HepG2 (cell line): Measurements from ENCODE around the gene ARL4D. TPM values are rescaled to one million over a fixed set of nuclear protein-coding genes. Genes with fewer than 3 reads are reported as not detected.

Source experiments
- ATM ChIP-seq: fragments of 450-650 bp; IDR thresholded peaks from 2 replicates; pipeline ENCODE4 v1.7.1; 2017; ENCODE audit warnings: mild to moderate bottlenecking, borderline replicate concordance
- IKZF4 ChIP-seq: sonication (generic); formaldehyde crosslinking; IDR thresholded peaks from 2 replicates; pipeline ENCODE4 v1.5.1; 2020; ENCODE audit warnings: borderline replicate concordance, mild to moderate bottlenecking, low read depth, missing genetic modification reagents; ENCODE audit errors: not compliant biosample characterization
- KAT7 ChIP-seq: IDR thresholded peaks from 2 replicates; pipeline ENCODE4 v1.6.1; 2018; ENCODE audit warnings: borderline replicate concordance, missing compliant biosample characterization
- KDM5A ChIP-seq: fragments of 200-600 bp; sonication (generic); IDR thresholded peaks from 2 replicates; pipeline ENCODE4 v1.7.0; 2018; ENCODE audit warnings: antibody characterized with exemption, mild to moderate bottlenecking, low read length, borderline replicate concordance
- SKI ChIP-seq: fragments of 450-650 bp; IDR thresholded peaks from one replicate; pipeline ENCODE4 v1.6.1; 2018; ENCODE audit warnings: mild to moderate bottlenecking; ENCODE audit not compliant: partially characterized antibody
- SNAI1 ChIP-seq: sonication (generic); formaldehyde crosslinking; IDR thresholded peaks from 2 replicates; pipeline ENCODE4 v1.5.0; 2020; ENCODE audit warnings: mild to moderate bottlenecking, missing genetic modification reagents, borderline replicate concordance
- TMF1 ChIP-seq: sonication (generic); formaldehyde crosslinking; IDR thresholded peaks from 2 replicates; pipeline ENCODE4 v1.8.1; 2022; ENCODE audit warnings: low read depth, missing genetic modification reagents
- ZBTB3 ChIP-seq: sonication (generic); formaldehyde crosslinking; IDR thresholded peaks from 2 replicates; pipeline ENCODE4 v1.4.0; 2020; ENCODE audit warnings: low read depth, mild to moderate bottlenecking, moderate library complexity, missing genetic modification reagents, borderline replicate concordance
- ZC3H13 ChIP-seq: sonication (generic); formaldehyde crosslinking; IDR thresholded peaks from 2 replicates; pipeline ENCODE4 v1.8.1; 2023; ENCODE audit warnings: mild to moderate bottlenecking, missing genetic modification reagents, moderate library complexity
- ZNF317 ChIP-seq: sonication (generic); formaldehyde crosslinking; IDR thresholded peaks from 2 replicates; pipeline ENCODE4 v1.5.0; 2020; ENCODE audit warnings: mild to moderate bottlenecking, missing genetic modification reagents
- ZNF614 ChIP-seq: IDR thresholded peaks from 2 replicates; pipeline ENCODE4 v1.6.1; 2018; ENCODE audit warnings: missing biosample characterization, missing genetic modification reagents, inconsistent platforms, borderline replicate concordance
- ZSCAN29 ChIP-seq: sonication (generic); formaldehyde crosslinking; conservative IDR thresholded peaks from 2 replicates; pipeline ENCODE4 v1.4.0; 2020; ENCODE audit warnings: mild to moderate bottlenecking, missing genetic modification reagents
- polyA plus RNA-seq, 8 experiments: library from polyadenylated mRNA; depleted of rRNA in 3 of 8; stranded (reverse) in 7 of 8; unstranded in 1 of 8; fragments of >200 nt; fragmentation: Illumina TruSeq in 4 of 8; extraction: Trizol in 4 of 8; gene quantifications; 2 replicates each; pipeline versions ENCODE4 v1.2.1 to v1.2.3, GENCODE V29; 2011 to 2016; ENCODE audit warnings: low read depth in 4 of 8, missing spikeins in 1 of 8, mixed read lengths in 1 of 8; ENCODE audit not compliant: insufficient read depth in 1 of 8
- total RNA-seq, 5 experiments: library from RNA; depleted of rRNA; stranded (reverse); fragments of >200 nt; fragmentation: Illumina TruSeq; extraction: Trizol; gene quantifications; 2 replicates each; pipeline ENCODE4 v1.2.3, GENCODE V29; 2016; ENCODE audit warnings: low read depth in 1 of 5
- TF ChIP-seq, protein P1 (sequence below): sonication (generic); formaldehyde crosslinking; IDR thresholded peaks from 2 replicates; pipeline ENCODE4 v1.5.1; 2020; ENCODE audit warnings: missing genetic modification reagents, mild to moderate bottlenecking, borderline replicate concordance
- TF ChIP-seq, protein P2 (sequence below), 2 experiments: sonication (generic) in 1 of 2; formaldehyde crosslinking in 1 of 2; IDR thresholded peaks; 2 replicates each; pipeline versions ENCODE4 v1.4.0 to v1.6.1; 2016 to 2020; ENCODE audit warnings: borderline replicate concordance in 1 of 2, low read depth in 1 of 2, mild to moderate bottlenecking in 1 of 2, missing genetic modification reagents in 1 of 2
- TF ChIP-seq, protein P3 (sequence below): sonication (generic); formaldehyde crosslinking; IDR thresholded peaks from 2 replicates; pipeline ENCODE4 v1.4.0; 2020; ENCODE audit warnings: mild to moderate bottlenecking, missing genetic modification reagents
- TF ChIP-seq, protein P4 (sequence below): sonication (generic); formaldehyde crosslinking; IDR thresholded peaks from 2 replicates; pipeline ENCODE4 v1.9.0; 2021; ENCODE audit warnings: missing genetic modification reagents, mild to moderate bottlenecking, borderline replicate concordance
- TF ChIP-seq, protein P5 (sequence below): sonication (generic); formaldehyde crosslinking; IDR thresholded peaks from 2 replicates; pipeline ENCODE4 v1.5.0; 2020; ENCODE audit warnings: mild to moderate bottlenecking, missing genetic modification reagents, moderate library complexity

Gene ARL4D
- total and polyA plus RNA-seq, 2 of the 13 experiments (the other 11 are each of a cell fraction or from before 2014, with no cell fraction given): 9.0 to 25.9 TPM

DNA sequence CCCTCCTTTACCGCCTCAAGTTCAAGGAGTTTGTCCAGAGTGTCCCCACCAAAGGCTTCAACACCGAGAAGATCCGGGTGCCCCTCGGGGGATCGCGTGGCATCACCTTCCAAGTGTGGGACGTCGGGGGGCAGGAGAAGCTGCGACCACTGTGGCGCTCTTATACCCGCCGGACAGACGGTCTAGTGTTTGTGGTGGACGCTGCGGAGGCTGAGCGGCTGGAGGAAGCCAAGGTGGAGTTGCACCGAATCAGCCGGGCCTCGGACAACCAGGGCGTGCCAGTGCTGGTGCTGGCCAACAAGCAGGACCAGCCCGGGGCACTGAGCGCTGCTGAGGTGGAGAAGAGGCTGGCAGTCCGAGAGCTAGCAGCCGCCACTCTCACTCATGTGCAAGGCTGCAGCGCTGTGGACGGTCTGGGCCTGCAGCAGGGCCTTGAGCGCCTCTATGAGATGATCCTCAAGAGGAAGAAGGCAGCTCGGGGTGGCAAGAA lies 1.1 kb downstream of the ARL4D start (continued):
- TF ChIP-seq, protein P1, sequence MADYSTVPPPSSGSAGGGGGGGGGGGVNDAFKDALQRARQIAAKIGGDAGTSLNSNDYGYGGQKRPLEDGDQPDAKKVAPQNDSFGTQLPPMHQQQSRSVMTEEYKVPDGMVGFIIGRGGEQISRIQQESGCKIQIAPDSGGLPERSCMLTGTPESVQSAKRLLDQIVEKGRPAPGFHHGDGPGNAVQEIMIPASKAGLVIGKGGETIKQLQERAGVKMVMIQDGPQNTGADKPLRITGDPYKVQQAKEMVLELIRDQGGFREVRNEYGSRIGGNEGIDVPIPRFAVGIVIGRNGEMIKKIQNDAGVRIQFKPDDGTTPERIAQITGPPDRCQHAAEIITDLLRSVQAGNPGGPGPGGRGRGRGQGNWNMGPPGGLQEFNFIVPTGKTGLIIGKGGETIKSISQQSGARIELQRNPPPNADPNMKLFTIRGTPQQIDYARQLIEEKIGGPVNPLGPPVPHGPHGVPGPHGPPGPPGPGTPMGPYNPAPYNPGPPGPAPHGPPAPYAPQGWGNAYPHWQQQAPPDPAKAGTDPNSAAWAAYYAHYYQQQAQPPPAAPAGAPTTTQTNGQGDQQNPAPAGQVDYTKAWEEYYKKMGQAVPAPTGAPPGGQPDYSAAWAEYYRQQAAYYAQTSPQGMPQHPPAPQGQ (CRISPR knock-in tag): 0 out of 2 replicates have a peak, but pooled peaks have one; percentile 71
- no peak for TF ChIP-seq ZNF614 (CRISPR knock-in tag)
- TF ChIP-seq, protein P2, sequence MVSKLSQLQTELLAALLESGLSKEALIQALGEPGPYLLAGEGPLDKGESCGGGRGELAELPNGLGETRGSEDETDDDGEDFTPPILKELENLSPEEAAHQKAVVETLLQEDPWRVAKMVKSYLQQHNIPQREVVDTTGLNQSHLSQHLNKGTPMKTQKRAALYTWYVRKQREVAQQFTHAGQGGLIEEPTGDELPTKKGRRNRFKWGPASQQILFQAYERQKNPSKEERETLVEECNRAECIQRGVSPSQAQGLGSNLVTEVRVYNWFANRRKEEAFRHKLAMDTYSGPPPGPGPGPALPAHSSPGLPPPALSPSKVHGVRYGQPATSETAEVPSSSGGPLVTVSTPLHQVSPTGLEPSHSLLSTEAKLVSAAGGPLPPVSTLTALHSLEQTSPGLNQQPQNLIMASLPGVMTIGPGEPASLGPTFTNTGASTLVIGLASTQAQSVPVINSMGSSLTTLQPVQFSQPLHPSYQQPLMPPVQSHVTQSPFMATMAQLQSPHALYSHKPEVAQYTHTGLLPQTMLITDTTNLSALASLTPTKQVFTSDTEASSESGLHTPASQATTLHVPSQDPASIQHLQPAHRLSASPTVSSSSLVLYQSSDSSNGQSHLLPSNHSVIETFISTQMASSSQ (IDR thresholded peaks at IDR 0.05; ENCODE audit: low read depth): no peak
- TF ChIP-seq, protein P2 (CRISPR knock-in tag; IDR thresholded peaks at IDR 0.05; ENCODE audit: borderline replicate concordance): no peak
- TF ChIP-seq, protein P3, sequence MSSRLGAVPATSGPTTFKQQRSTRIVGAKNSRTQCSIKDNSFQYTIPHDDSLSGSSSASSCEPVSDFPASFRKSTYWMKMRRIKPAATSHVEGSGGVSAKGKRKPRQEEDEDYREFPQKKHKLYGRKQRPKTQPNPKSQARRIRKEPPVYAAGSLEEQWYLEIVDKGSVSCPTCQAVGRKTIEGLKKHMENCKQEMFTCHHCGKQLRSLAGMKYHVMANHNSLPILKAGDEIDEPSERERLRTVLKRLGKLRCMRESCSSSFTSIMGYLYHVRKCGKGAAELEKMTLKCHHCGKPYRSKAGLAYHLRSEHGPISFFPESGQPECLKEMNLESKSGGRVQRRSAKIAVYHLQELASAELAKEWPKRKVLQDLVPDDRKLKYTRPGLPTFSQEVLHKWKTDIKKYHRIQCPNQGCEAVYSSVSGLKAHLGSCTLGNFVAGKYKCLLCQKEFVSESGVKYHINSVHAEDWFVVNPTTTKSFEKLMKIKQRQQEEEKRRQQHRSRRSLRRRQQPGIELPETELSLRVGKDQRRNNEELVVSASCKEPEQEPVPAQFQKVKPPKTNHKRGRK (CRISPR knock-in tag): no peak
- TF ChIP-seq ZNF317 (CRISPR knock-in tag): no peak; the same call in 1 of the 2 replicates
- TF ChIP-seq IKZF4 (CRISPR knock-in tag): no peak
- TF ChIP-seq, protein P4, sequence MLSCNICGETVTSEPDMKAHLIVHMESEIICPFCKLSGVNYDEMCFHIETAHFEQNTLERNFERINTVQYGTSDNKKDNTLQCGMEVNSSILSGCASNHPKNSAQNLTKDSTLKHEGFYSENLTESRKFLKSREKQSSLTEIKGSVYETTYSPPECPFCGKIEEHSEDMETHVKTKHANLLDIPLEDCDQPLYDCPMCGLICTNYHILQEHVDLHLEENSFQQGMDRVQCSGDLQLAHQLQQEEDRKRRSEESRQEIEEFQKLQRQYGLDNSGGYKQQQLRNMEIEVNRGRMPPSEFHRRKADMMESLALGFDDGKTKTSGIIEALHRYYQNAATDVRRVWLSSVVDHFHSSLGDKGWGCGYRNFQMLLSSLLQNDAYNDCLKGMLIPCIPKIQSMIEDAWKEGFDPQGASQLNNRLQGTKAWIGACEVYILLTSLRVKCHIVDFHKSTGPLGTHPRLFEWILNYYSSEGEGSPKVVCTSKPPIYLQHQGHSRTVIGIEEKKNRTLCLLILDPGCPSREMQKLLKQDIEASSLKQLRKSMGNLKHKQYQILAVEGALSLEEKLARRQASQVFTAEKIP (CRISPR knock-in tag): no peak
- TF ChIP-seq ZSCAN29 (CRISPR knock-in tag): no peak
- TF ChIP-seq SNAI1 (CRISPR knock-in tag): no peak
- TF ChIP-seq SKI: no peak
- TF ChIP-seq ZBTB3 (CRISPR knock-in tag): no peak
- no peak for TF ChIP-seq KAT7 (CRISPR knock-in tag)
- TF ChIP-seq ZC3H13 (CRISPR knock-in tag): peak; percentile 68; the same call in 1 of the 2 replicates
- no peak for TF ChIP-seq TMF1 (CRISPR knock-in tag)
- TF ChIP-seq, protein P5, sequence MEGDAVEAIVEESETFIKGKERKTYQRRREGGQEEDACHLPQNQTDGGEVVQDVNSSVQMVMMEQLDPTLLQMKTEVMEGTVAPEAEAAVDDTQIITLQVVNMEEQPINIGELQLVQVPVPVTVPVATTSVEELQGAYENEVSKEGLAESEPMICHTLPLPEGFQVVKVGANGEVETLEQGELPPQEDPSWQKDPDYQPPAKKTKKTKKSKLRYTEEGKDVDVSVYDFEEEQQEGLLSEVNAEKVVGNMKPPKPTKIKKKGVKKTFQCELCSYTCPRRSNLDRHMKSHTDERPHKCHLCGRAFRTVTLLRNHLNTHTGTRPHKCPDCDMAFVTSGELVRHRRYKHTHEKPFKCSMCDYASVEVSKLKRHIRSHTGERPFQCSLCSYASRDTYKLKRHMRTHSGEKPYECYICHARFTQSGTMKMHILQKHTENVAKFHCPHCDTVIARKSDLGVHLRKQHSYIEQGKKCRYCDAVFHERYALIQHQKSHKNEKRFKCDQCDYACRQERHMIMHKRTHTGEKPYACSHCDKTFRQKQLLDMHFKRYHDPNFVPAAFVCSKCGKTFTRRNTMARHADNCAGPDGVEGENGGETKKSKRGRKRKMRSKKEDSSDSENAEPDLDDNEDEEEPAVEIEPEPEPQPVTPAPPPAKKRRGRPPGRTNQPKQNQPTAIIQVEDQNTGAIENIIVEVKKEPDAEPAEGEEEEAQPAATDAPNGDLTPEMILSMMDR (CRISPR knock-in tag): 0 out of 2 replicates have a peak, but pooled peaks have one; percentile 11
- TF ChIP-seq KDM5A: no peak
- TF ChIP-seq ATM: no peak
